GM19043 (cell line): ENCODE data around the gene RARG.
A peak's percentile ranks its signal among the peaks of the same experiment; 100 is the strongest.
"Not testable (repeated sequence)": the region's sequence is repeated elsewhere in the genome, so short reads cannot be mapped to it uniquely, and the experiment has no call there.

Experiments
- ATAC-seq: cut with Tn5 transposase; IDR thresholded peaks from one replicate; pipeline ENCODE4 v1.9.1; 2021; ENCODE audit warnings: low read depth; ENCODE audit not compliant: unreplicated experiment

Gene RARG

GRCh38 chr12:53193985-53194716 lies 37.9 kb downstream of the RARG start:
- ATAC-seq: no peak

GRCh38 chr12:53193040-53193439 lies 39.0 kb downstream of the RARG start:
- no peak for ATAC-seq

- ATAC-seq: no peak
Observed at GRCh38 chr12:53192531-53193021, 39.4 kb downstream of the RARG start.

- ATAC-seq: no peak
Observed at GRCh38 chr12:53191885-53192530, 40.0 kb downstream of the RARG start.

GRCh38 chr12:53191096-53191884 lies 40.7 kb downstream of the RARG start:
- ATAC-seq: no peak

- ATAC-seq: no peak
Observed at GRCh38 chr12:53190108-53190729, 41.8 kb downstream of the RARG start.

GRCh38 chr12:53187145-53187899 lies 44.7 kb downstream of the RARG start:
- no peak for ATAC-seq

GRCh38 chr12:53186745-53187144 lies 45.3 kb downstream of the RARG start:
- no peak for ATAC-seq

GRCh38 chr12:53185582-53186153 lies 46.3 kb downstream of the RARG start:
- ATAC-seq: no peak

- no peak for ATAC-seq
Observed at GRCh38 chr12:53184828-53185227, 47.2 kb downstream of the RARG start.

GRCh38 chr12:53182903-53183302 lies 49.1 kb downstream of the RARG start:
- ATAC-seq: no peak

- no peak for ATAC-seq
Observed at GRCh38 chr12:53181935-53182334, 50.1 kb downstream of the RARG start.

- ATAC-seq: peak; percentile 26
Observed at GRCh38 chr12:53180931-53181645, 50.9 kb downstream of the RARG start.

GRCh38 chr12:53180220-53180930 lies 51.6 kb downstream of the RARG start, which contains the start of the genes CSAD and ZNF740:
Gene CSAD, minus strand, starts transcription at chr12:53180925. Its CDS starts 7,455 bp downstream, at chr12:53173470.
Gene ZNF740, plus strand, starts transcription at chr12:53180722. Its CDS starts 1,262 bp downstream, at chr12:53181984.
- peak; percentile 92 for ATAC-seq

GRCh38 chr12:53179687-53180219 lies 52.3 kb downstream of the RARG start:
- ATAC-seq: peak; percentile 21

- not testable (repeated sequence) for ATAC-seq
Observed at GRCh38 chr12:53178803-53179202, 53.2 kb downstream of the RARG start.

- ATAC-seq: not testable (repeated sequence)
Observed at GRCh38 chr12:53177447-53177846, 54.6 kb downstream of the RARG start.

GRCh38 chr12:53176750-53177149 lies 55.3 kb downstream of the RARG start:
- ATAC-seq: no peak
